NOMO-1 treated with DMSO at 0.1 percent for 48 hours (cell line): ENCODE data around the gene LHFPL3.

Experiments used
- DNase-seq: peaks from one replicate; lab custom pipeline; 2025; ENCODE audit not compliant: unreplicated experiment; lab: John Stamatoyannopoulos, UW

LHFPL3 gene

GRCh38 chr7:104367926-104368325 is 39.5 kb downstream of the LHFPL3 start:
- no peak for DNase-seq

GRCh38 chr7:104371216-104371979 is 43.0 kb downstream of the LHFPL3 start:
- DNase-seq: no peak

- no peak for DNase-seq
These were observed 43.6 kb downstream of the LHFPL3 start for GRCh38 chr7:104371980-104372357.

- no peak for DNase-seq
These were observed 54.2 kb downstream of the LHFPL3 start for GRCh38 chr7:104382616-104383015.

DNA sequence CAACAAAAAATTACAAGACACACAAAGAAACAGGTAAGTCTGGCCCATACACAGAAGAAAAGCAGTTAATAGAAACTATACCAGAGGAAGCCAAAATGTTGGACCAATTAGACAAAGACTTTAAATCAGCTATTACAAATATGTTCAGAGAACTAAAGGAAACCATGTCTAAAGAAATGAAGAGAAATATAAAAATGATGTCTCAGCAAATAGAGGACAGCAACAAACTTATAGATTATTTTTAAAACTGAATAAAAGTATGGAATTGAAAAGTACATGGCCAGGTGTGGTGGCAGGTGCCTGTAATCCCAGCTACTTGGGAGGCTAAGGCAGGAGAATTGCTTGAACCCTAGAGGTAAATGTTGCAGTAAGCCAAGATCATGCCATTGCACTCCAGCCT is 58.5 kb downstream of the LHFPL3 start:
- DNase-seq: no peak

DNA sequence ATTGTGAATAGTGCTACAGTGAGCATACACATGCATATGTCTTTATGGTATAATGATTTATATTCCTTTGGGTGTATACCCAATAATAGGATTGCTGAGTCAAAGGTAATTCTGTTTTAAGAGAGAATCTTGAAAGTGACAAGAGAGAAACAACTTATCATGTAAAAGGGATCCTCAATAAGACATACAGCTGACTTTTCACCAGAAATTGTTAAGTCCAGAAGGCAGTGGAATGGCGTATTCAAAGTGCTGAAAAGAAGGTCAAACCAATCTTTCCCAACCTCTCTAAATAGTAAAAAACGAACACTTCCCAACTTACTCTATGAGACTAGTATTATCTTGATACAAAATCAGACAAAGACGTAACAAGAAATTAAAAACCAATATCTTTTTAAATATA is 59.8 kb downstream of the LHFPL3 start:
- DNase-seq: no peak

DNA sequence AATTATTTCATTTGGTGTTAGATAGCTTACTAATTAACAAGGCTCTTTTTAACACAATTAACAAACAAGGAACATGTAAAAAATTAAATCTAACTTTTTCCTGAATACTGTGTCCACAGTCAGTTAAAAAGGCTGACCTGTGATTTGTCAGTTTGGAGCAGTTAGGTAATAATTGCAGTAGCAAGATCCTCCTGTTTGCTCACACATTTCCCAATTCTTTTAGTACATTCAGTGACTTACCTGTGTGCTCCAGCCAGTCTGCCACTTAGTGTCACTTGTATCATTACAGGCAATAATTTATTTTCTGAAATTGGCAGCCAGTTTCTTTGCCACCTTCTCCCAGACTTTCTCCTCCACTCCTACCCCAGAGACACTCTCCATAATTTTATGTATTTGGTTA is 66.8 kb downstream of the LHFPL3 start:
- no peak for DNase-seq

DNA sequence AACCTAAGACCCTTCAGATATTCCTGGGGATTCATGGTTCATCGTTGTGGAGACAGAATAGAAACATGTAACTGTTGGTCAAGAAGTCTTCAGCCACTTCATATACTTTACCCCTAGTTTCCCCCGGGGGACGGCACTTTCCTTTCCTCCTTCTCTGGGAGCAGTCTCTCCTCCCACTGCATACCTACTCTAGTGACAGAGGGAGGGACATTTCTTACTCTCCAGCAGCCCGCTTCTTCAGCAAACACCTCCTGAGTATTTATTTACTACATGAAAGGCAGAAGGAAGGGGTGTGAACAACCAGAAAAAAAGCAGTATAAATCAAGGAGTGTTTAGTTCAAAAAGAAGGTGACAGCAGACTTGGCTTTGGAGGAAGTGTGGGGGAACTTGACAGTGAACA is 69.0 kb downstream of the LHFPL3 start:
- DNase-seq: no peak

- DNase-seq: no peak
These were observed 80.0 kb downstream of the LHFPL3 start for GRCh38 chr7:104408371-104408770.

GRCh38 chr7:104410742-104411141 is 82.3 kb downstream of the LHFPL3 start:
- no peak for DNase-seq

DNA sequence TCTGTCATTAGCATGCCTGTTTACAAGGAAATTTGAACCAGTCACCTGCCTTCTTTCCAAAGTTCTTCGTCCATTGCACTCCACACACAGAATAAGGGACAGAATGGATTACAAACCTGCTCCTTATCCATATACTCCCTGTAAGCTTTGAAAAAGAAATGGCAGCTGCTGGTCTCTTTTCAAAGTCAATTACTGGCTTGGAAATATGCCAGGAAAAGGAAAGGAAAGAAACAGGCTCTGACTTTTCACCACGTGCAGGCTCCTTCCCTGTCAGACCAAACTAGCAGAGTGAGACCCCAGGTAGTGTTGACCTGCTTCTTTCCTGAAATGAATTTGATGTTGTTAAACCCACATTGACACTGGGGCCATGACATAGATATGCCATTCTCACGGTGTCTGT is 84.5 kb downstream of the LHFPL3 start:
- no peak for DNase-seq

DNA sequence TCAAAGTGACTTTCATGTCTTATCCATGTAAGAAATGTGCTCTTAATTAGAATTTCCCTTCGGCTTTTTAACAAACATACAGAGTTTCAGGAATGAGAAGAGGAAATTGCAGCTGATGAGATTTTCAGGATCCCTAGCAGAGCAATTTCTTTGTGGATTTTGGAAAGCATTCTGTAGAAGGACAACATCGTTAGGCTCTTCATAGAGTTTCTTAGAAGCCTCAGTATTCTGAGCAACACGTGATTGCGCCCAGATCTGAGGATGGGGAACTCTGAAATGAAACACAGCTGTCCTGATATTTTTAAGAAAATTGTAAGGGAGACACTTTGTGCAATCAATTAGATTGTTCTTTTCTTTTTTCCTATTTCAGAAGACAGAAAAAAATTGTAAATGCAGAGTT is 85.8 kb downstream of the LHFPL3 start:
- no peak for DNase-seq

- DNase-seq: no peak
These were observed 87.3 kb downstream of the LHFPL3 start for GRCh38 chr7:104415700-104416099.

DNA sequence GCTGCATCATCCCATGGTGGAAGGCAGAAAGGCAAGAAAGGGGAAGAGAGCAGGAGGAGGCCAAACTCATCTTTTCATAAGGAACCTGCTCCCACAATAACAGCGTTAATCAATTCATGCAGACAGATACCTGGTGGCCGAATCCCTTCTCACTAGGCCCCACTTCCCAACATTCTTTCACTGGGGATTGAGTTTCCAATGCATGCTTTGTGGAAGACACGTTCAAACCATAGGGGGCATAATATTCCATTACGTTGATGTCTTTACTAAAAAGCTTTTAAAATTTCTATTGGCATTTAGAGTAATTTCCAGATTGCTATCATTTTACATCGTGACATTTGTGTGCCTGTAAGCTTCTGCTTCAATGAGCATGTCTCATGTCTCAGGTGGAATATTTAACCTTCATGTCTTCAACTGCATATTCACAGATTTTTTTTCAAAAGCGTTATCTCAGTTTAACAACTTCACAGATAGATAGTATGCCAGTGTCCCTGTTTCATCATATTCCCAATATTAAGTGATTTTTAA is 88.5 kb downstream of the LHFPL3 start:
- DNase-seq: no peak

- DNase-seq: no peak
These were observed 103.5 kb downstream of the LHFPL3 start for GRCh38 chr7:104431930-104432329.

DNA sequence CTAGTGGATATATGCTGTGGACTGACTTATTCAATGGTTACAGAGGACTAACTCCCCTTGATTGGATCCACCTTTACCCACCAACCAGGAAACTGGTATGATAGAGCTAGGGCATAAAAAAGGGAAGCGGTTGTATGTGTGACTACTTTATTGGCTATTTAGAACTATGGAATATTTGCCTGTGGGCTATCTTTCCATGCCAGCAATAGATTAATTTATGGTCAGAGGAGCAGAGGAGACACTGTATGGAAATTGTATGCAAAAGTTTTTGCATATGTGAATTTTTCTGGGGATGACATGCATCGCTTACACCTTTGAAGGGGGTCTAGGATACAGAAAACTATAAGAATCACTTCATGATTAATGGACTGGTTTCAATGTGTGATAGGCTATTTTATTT is 105.7 kb downstream of the LHFPL3 start:
- DNase-seq: no peak

- no peak for DNase-seq
These were observed 114.1 kb downstream of the LHFPL3 start for GRCh38 chr7:104442481-104442880.

- no peak for DNase-seq
These were observed 115.6 kb downstream of the LHFPL3 start for GRCh38 chr7:104444017-104444416.

DNA sequence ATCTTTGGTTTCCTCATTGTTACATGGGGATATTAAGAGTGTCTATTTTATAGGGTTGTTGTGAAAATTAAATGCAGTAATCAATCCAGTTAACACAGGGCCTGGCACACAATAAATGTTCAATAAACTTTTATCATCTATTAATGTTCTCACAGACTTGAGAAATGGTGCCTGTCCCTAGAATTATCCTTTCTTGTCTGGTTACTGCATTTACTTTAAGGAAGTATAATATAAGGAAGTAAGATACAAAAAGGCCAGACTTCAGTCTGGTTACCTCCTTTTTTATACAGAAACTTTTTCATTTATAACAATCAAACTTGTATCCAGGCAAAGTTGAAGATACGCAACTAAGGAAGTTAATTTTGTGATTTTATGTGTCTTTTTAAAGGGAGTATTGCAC is 117.0 kb downstream of the LHFPL3 start:
- no peak for DNase-seq

DNA sequence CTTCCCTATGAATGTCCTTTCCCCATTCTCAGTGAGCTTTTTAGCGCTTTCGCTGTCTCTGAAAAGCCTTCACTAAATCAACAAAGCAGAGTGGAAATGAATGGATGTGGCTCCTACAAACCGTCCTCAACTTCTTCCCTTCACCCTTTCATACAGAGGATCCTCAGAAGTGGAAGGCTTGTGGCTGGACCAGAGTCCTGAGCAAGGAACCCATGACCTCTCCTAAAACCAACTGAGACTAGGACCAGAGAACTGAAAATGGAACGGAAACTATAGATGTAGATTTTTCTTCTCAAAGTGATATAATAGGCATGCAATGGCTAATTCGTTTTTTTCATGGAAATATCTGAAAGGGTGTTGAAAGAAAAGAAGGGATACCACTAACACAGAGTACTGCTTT is 122.5 kb downstream of the LHFPL3 start:
- DNase-seq: no peak

DNA sequence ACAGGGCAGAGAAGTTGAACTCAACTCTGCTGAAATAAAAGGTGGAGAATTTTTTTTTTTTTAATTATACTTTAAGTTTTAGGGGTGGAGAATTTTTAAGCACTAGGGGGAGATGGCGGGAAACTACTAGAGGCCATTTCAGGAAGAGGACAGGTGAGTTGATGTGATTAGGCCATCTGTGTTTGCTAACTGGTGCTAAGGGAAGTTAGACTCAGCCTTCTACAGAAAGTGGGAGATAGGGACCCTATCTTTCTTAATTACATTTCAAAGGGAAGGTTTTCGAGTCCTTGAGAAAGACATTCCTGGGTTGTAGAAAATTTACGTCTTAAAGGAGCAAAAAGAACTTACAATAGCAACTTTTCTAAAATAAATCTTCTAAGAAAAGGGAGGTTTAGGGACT is 124.8 kb downstream of the LHFPL3 start:
- no peak for DNase-seq

- DNase-seq: no peak
These were observed 130.5 kb downstream of the LHFPL3 start for GRCh38 chr7:104458875-104459274.

- no peak for DNase-seq
These were observed 140.9 kb downstream of the LHFPL3 start for GRCh38 chr7:104469166-104469820.
